Testis (tissue), 3 donors: ENCODE measurements around the gene MCTP1. TPM values are rescaled to one million over a fixed set of nuclear protein-coding genes. Genes with fewer than 3 reads are reported as not detected.

ENCODE experiments used
- DNase-seq: peaks from one replicate; pipeline ENCODE4 v3.0.0-alpha.2; 2019
- H3K27ac ChIP-seq, 2 donors: fragments of 200-600 bp; sonication (generic); one replicate each; pipeline ENCODE4 v1.5.1; 2019
- H3K27me3 ChIP-seq: fragments of 200-600 bp; sonication (generic); one replicate; pipeline ENCODE4 v1.5.1; 2019
- H3K36me3 ChIP-seq: fragments of 200-600 bp; sonication (generic); one replicate; pipeline ENCODE4 v1.5.1; 2017; ENCODE audit warnings: low read depth; ENCODE audit errors: missing control alignments
- H3K4me1 ChIP-seq: fragments of 200-600 bp; sonication (generic); one replicate; pipeline ENCODE4 v1.5.1; 2019
- H3K4me3 ChIP-seq, 2 donors: fragments of 200-600 bp; sonication (generic); one replicate each; pipeline ENCODE4 v1.5.1; 2017 to 2019
- H3K9me3 ChIP-seq: fragments of 200-600 bp; sonication (generic); one replicate; pipeline ENCODE4 v1.5.1; 2017
- POLR2A ChIP-seq: fragments of 450-650 bp; IDR thresholded peaks from one replicate; pipeline ENCODE4 v1.6.1; 2017; ENCODE audit warnings: antibody characterized with exemption, mild to moderate bottlenecking, moderate library complexity
- WGBS, 2 donors: methylation state at CpG; one replicate each; pipeline ENCODE4 v1.1.5; 2018; 5-methylcytosine and 5-hydroxymethylcytosine counted together
- intact Hi-C: fragments of 100-400 bp; cut with DNase I; formaldehyde crosslinking; loops from one replicate; pipeline ENCODE4 v1.15.1; 2023; ENCODE audit warnings: low total_unique reads
- polyA plus RNA-seq: library from polyadenylated mRNA; stranded (reverse); fragments of 350-450 nt; fragmentation: Illumina TruSeq; extraction: RNeasy Lipid Tissue Mini Kit (QIAGEN cat#74804); gene quantifications from one replicate; pipeline ENCODE4 v1.2.3, GENCODE V29; 2014; ENCODE audit warnings: low read depth, low replicate concordance; ENCODE audit not compliant: insufficient read depth
- total RNA-seq, 2 donors: library from RNA; depleted of rRNA; stranded (reverse); fragments of >200 nt; gene quantifications; one replicate each; pipeline ENCODE4 v1.2.3, GENCODE V29; 2016
- TF ChIP-seq, protein P1 (sequence below), 3 experiments: fragments of 450-650 bp in 2 of 3; fragments of 200-600 bp in 1 of 3; sonication (generic) in 1 of 3; IDR thresholded peaks; one replicate each; pipeline ENCODE4 v1.5.1; 2016 to 2019; ENCODE audit warnings: antibody characterized with exemption in 3 of 3, mild to moderate bottlenecking in 2 of 3, moderate library complexity in 1 of 3

Gene MCTP1
- total and polyA plus RNA-seq, 3 donors from 2014 or later: 7.4 to 15.5 (median 9.7) TPM

DNA sequence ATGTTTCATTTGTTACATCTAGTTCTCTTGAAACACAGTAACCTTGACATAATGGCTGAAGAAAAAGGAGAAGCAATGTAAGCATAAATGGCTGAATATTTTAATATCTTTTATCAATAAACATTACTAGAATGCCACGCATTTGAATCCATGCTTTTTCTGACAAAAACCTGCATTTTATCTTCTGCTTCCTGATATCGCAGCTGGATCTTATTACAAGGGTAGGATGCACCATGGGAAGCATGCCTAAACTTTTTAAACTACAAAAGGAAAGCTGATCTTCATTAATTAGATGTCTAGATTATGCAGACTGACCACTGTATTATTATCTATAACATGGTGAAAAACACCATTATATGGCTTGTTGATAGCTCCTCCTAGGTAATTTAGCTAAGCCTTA, 509.8 kb downstream of the MCTP1 start:
- 52 to 56% methylated on average over 2 of the region's 2 CpGs for WGBS, 2 donors
- no peaks in the 10 kb centered on the region for H3K36me3 ChIP-seq
- H3K4me1 ChIP-seq: no peaks in the 10 kb centered on the region
- H3K4me3 ChIP-seq: no peak overlapping the region
- TF ChIP-seq, protein P1, sequence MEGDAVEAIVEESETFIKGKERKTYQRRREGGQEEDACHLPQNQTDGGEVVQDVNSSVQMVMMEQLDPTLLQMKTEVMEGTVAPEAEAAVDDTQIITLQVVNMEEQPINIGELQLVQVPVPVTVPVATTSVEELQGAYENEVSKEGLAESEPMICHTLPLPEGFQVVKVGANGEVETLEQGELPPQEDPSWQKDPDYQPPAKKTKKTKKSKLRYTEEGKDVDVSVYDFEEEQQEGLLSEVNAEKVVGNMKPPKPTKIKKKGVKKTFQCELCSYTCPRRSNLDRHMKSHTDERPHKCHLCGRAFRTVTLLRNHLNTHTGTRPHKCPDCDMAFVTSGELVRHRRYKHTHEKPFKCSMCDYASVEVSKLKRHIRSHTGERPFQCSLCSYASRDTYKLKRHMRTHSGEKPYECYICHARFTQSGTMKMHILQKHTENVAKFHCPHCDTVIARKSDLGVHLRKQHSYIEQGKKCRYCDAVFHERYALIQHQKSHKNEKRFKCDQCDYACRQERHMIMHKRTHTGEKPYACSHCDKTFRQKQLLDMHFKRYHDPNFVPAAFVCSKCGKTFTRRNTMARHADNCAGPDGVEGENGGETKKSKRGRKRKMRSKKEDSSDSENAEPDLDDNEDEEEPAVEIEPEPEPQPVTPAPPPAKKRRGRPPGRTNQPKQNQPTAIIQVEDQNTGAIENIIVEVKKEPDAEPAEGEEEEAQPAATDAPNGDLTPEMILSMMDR (IDR thresholded peaks at IDR 0.05): no peak
- no peak for TF ChIP-seq POLR2A
- H3K27me3 ChIP-seq: no peaks in the 10 kb centered on the region
- no peak for DNase-seq
- no peaks in the 10 kb centered on the region for H3K9me3 ChIP-seq
- intact Hi-C loops: no loop called here
- H3K27ac ChIP-seq: no peak overlapping the region

DNA sequence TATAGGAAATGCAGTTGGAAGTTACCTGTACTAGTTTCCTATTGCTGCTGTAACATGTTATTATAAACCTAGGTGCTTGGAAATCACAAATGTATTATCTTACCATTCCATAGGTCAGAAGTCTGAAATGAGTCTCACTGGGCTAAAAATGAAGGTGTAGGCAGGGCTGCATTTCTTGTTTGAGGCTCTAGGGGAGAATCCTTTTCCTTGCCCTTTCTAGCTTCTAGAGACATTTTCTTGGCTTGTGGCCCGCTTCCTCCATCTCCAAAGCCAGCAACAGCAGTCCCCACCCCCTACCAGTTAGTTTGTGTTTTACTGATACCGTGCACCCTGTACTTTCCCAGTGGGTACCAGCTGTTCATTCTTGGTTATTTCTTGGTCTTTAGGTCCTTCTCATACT, 513.2 kb downstream of the MCTP1 start:
- Histone ChIP-seq H3K27me3 (no peaks in the 10 kb centered on the region), H3K27ac (no peak overlapping the region), H3K4me3 (no peak overlapping the region), H3K36me3 (no peaks in the 10 kb centered on the region), H3K4me1 (no peaks in the 10 kb centered on the region), H3K9me3 (no peaks in the 10 kb centered on the region)
- no peak for TF ChIP-seq POLR2A
- TF ChIP-seq, protein P1 (IDR thresholded peaks at IDR 0.05): no peak
- DNase-seq: no peak
- WGBS, 2 donors: 88 to 95% methylated on average over 2 of the region's 2 CpGs
- intact Hi-C loops: no loop called here

DNA sequence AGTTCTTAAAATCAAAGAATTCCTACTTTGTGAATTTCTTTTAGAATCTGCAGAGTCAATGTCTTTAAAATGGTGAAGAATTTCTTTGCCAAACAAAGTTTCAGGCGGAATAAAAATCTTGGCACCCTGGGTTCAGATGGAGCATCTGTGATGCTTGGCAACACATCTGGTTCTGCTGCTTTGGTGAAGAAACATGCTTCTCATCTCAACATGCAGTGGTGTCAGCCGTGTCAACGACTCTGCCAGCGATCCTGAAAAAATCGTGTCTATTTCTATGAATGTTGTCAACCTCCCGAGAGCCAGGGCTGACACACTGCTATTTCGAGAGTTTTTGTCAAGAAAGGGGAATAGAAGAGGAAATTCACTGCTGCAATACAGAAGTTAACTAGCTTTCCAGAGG, 514.9 kb downstream of the MCTP1 start:
- Histone ChIP-seq H3K4me3 (no peak overlapping the region), H3K4me1 (no peaks in the 10 kb centered on the region), H3K27me3 (no peaks in the 10 kb centered on the region), H3K27ac (no peak overlapping the region), H3K9me3 (no peaks in the 10 kb centered on the region), H3K36me3 (no peaks in the 10 kb centered on the region)
- DNase-seq: no peak
- no peak for TF ChIP-seq POLR2A
- TF ChIP-seq, protein P1 (IDR thresholded peaks at IDR 0.05): no peak
- WGBS, 2 donors: 83% methylated on average over 7 of the region's 7 CpGs
- intact Hi-C loops: no loop called here

DNA sequence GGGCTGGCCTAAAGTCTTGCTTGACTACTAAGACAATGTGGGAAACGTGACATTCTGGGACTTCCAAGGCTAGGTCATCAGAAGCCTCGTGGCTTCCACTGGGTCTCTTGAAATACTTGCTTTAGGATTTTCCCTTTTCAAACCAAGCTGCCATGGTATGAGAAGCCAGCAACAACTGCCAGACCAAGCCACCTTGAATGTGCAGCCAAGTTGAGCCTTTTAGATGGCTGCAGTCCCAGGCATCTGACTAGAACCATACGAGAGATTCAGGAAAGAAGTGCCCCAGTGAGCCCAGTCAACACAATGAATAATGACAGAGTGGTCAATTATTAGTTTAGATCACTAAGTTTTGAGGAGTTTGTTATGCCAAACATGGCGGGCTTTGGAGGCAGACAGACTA, 523.1 kb downstream of the MCTP1 start:
- Histone ChIP-seq H3K27me3 (no peaks in the 10 kb centered on the region), H3K27ac (no peak overlapping the region), H3K4me3 (no peak overlapping the region), H3K4me1 (no peaks in the 10 kb centered on the region), H3K9me3 (no peaks in the 10 kb centered on the region), H3K36me3 (no peaks in the 10 kb centered on the region)
- TF ChIP-seq, protein P1 (IDR thresholded peaks at IDR 0.05): no peak
- TF ChIP-seq POLR2A: no peak
- DNase-seq: no peak
- intact Hi-C loops: no loop called here
- WGBS, 2 donors: 87 to 88% methylated on average over 3 to 4 of the region's 4 CpGs

DNA sequence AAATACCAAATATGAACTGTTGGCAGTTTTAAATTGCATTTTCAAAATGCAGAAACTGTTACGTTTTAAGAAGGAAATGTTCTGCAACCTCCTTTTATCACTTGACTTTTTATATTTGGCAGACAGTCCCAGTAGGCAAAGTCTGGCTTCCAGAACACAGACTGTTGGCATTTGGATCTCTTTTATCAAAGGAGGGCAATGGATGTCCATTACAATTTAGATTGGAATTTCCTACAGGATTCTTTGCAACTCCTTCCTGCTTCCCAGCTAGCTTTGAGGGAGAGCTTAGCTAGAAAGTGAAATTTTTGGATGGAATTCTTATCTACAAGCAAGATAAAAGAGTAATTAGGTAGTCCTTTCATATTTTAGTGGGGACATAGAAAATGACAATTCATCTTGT, 523.8 kb downstream of the MCTP1 start:
- H3K27me3 ChIP-seq: no peaks in the 10 kb centered on the region
- no peaks in the 10 kb centered on the region for H3K4me1 ChIP-seq
- no peak overlapping the region for H3K27ac ChIP-seq
- H3K9me3 ChIP-seq: no peaks in the 10 kb centered on the region
- 26 to 55% methylated on average over 1 of the region's 1 CpG for WGBS, 2 donors
- intact Hi-C loops: no loop called here
- no peak overlapping the region for H3K4me3 ChIP-seq
- H3K36me3 ChIP-seq: no peaks in the 10 kb centered on the region
- no peak for DNase-seq
- TF ChIP-seq POLR2A: no peak
- TF ChIP-seq, protein P1 (IDR thresholded peaks at IDR 0.05): no peak
